Adipocyte (in vitro differentiated cells): Measurements from ENCODE around the gene POLR3A.

ENCODE experiments used
- DNase-seq: peaks from one replicate; pipeline ENCODE4 v3.0.0-alpha.2; 2015; ENCODE audit warnings: low read depth
- H3K27me3 ChIP-seq: replicated peaks from 2 replicates; pipeline ENCODE4 v1.7.0; 2013; ENCODE audit warnings: mild to moderate bottlenecking, low read length, moderate library complexity; ENCODE audit not compliant: control insufficient read depth, insufficient read depth
- H3K36me3 ChIP-seq: 2 replicates; pipeline ENCODE4 v1.7.0; 2013; ENCODE audit warnings: low read length, mild to moderate bottlenecking, moderate library complexity; ENCODE audit not compliant: control insufficient read depth, insufficient read depth, severe bottlenecking
- H3K4me1 ChIP-seq: 2 replicates; pipeline ENCODE4 v1.7.0; 2013; ENCODE audit warnings: mild to moderate bottlenecking, low read length, moderate library complexity; ENCODE audit not compliant: control insufficient read depth, insufficient read depth
- H3K4me3 ChIP-seq: 2 replicates; pipeline ENCODE4 v1.7.0; 2013; ENCODE audit warnings: mild to moderate bottlenecking, low read length, moderate library complexity
- H3K9ac ChIP-seq: 2 replicates; pipeline ENCODE4 v1.7.0; 2013; ENCODE audit warnings: mild to moderate bottlenecking, low read length, moderate library complexity
- H3K9me3 ChIP-seq: 2 replicates; pipeline ENCODE4 v1.7.0; 2013; ENCODE audit warnings: mild to moderate bottlenecking, low read length, moderate library complexity; ENCODE audit not compliant: control insufficient read depth

Gene POLR3A

GRCh38 chr10:78045856-78046255 lies 16.5 kb upstream of the POLR3A start:
- Histone ChIP-seq H3K4me3 (no peak overlapping the region), H3K27me3 (no peaks in the 10 kb centered on the region), H3K9me3 (no peaks in the 10 kb centered on the region), H3K4me1 (peaks cover 20% of the 10 kb centered on the region), H3K36me3 (peaks cover 20% of the 10 kb centered on the region), H3K9ac (no peak overlapping the region)
- no peak for DNase-seq

- no peak for DNase-seq
- peaks cover 27% of the 10 kb centered on the region for H3K36me3 ChIP-seq
- H3K4me3 ChIP-seq = no peak overlapping the region
- H3K9me3 ChIP-seq = no peaks in the 10 kb centered on the region
- peaks cover 20% of the 10 kb centered on the region for H3K4me1 ChIP-seq
- H3K27me3 ChIP-seq = no peaks in the 10 kb centered on the region
- H3K9ac ChIP-seq = no peak overlapping the region
These were observed 15.9 kb upstream of the POLR3A start for GRCh38 chr10:78045237-78045636.

DNA sequence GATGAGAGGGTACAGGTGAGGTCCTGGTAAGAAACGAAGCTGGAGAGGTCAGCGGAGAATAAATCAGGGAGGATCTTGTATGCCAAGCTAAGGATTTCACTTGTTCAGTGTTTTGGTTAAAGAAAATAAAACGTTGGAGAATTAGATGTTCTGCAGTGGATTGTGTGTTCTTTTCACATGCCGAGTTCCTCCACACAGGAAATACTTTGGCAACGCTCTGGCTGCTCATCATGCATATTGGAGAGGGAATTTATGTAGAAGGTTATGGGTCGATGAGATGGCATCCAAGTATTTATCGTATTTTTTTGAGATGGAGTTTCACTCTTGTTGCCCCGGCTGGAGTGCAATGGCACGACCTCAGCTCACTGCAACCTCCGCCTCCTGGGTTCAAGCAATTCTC lies 15.4 kb upstream of the POLR3A start:
- Histone ChIP-seq H3K36me3 (peaks cover 32% of the 10 kb centered on the region), H3K9me3 (no peaks in the 10 kb centered on the region), H3K27me3 (no peaks in the 10 kb centered on the region), H3K4me3 (no peak overlapping the region), H3K9ac (no peak overlapping the region), H3K4me1 (peaks cover 24% of the 10 kb centered on the region)
- peak; percentile 52 for DNase-seq

GRCh38 chr10:78044179-78044578 lies 14.9 kb upstream of the POLR3A start:
- Histone ChIP-seq H3K36me3 (peaks cover 37% of the 10 kb centered on the region), H3K4me3 (no peak overlapping the region), H3K9ac (no peak overlapping the region)

GRCh38 chr10:78042752-78043104 lies 13.4 kb upstream of the POLR3A start:
- Histone ChIP-seq H3K4me1 (peaks cover 31% of the 10 kb centered on the region), H3K4me3 (no peak overlapping the region), H3K27me3 (no peaks in the 10 kb centered on the region), H3K9ac (no peak overlapping the region), H3K36me3 (peaks cover 52% of the 10 kb centered on the region), H3K9me3 (no peaks in the 10 kb centered on the region)
- DNase-seq = no peak

More at GRCh38 chr10:78044179-78044578, 14.9 kb upstream of the POLR3A start:
- Histone ChIP-seq H3K9me3 (no peaks in the 10 kb centered on the region), H3K27me3 (no peaks in the 10 kb centered on the region), H3K4me1 (peaks cover 26% of the 10 kb centered on the region)
- no peak for DNase-seq

GRCh38 chr10:78042058-78042751 lies 12.9 kb upstream of the POLR3A start:
- no peak overlapping the region for H3K4me3 ChIP-seq
- H3K36me3 ChIP-seq = peaks cover 57% of the 10 kb centered on the region
- H3K9ac ChIP-seq = no peak overlapping the region
- no peaks in the 10 kb centered on the region for H3K27me3 ChIP-seq
- no peak for DNase-seq
- H3K9me3 ChIP-seq = no peaks in the 10 kb centered on the region
- peaks cover 32% of the 10 kb centered on the region for H3K4me1 ChIP-seq

DNA sequence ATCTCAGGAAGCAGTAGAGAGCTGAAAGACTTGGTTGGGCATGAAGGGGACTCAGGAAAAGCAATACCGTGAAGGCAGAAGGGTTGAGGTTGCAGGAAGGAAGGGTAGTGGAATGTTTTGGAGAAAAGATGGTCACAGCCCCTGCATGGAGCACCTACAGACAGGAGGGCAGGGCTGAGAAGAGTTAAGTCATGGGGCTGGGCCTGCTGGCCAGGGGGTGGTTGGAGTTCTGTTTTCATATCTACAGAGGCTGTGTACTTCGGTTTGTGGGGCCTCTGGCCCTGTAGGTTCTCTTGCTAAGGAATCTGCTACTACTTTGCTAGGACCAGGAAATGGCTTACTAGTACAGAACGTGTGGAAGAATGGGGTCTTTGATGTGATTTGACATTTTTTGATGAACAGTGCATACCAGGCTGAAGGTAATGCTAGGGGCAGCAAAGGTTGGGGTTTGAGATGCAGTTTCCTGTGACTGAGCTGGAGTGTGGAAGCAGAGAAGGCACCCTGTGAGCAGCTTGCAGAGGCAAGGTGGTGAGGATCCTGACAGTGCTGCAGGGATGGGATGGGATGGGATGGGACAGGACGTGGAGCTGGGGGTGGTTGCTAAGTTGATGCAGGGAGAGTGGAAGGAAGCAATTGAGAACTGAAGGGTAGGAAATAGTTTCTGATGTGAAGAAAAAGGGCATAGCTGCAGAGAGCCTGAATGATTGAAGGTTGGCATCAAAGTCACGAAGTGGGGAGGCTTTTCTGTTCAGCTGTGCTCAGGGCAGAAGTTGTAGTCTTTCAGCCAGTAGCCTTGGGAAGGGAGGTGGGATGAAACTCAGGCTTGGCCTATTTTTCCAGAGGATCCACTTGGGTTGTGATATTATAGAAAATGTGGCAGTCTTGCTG lies 12.1 kb upstream of the POLR3A start:
- Histone ChIP-seq H3K4me3 (no peak overlapping the region), H3K4me1 (peaks cover 40% of the 10 kb centered on the region), H3K9ac (peak overlapping the region; percentile 2), H3K36me3 (peaks cover 65% of the 10 kb centered on the region), H3K9me3 (no peaks in the 10 kb centered on the region), H3K27me3 (no peaks in the 10 kb centered on the region)
- no peak for DNase-seq

DNA sequence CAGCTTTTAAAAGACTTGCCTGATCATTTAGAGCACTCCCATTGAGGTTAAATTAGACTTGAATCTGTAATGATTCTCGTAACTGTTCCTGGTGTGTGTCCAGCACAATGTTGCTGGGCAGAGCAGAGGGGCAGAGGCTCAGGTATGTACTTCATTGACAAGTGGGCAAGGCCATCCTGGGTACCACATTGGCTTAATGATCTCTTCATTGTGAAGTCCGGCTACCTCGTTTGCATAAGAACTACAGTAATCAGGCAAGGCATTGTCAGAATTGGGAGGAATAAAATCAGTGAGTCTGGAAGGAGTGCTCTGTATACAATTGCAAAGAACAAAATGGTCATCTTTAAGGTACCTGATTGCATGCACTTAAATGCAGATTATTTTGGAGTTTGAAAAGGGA lies 10.4 kb upstream of the POLR3A start:
- no peak overlapping the region for H3K4me3 ChIP-seq
- H3K9me3 ChIP-seq = no peaks in the 10 kb centered on the region
- no peak for DNase-seq
- no peak overlapping the region for H3K9ac ChIP-seq
- peaks cover 80% of the 10 kb centered on the region for H3K36me3 ChIP-seq
- no peaks in the 10 kb centered on the region for H3K27me3 ChIP-seq
- H3K4me1 ChIP-seq = peaks cover 55% of the 10 kb centered on the region

DNA sequence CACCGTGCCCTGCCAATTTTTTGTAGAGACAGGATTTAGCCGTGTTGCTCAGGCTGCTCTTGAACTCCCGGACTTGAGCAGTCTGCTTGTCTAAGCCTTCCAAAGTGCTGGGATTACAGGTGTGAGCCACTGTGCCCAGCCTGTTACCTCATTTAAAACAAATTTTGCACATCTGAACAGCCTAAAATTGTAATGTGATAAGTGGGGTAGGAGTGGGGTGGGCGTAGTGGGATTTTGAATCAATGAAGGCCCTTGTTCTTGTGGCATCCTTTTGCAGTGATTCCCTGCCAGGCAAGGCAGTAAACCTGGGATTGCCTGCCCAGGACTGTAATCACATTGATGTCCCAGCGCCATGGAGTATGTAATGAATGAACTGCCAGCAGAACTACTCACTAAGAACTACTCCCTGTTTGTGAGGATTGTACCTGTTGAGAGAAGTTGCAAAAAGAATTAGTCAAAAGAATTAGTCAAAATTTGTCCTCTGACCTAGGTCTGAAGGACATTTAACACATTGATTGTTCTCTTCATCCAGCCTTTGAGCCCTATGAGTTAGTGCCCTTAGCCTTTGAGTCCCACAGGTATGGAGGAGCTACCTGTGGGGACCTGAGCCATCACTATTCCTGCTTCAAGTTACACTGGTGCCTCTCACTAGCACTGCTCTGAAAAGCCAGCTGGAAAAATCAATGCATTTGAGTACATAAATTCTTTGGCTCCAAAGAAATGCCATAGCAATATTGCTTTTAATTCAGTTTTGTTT lies 9.7 kb upstream of the POLR3A start:
- peaks cover 80% of the 10 kb centered on the region for H3K36me3 ChIP-seq
- H3K9ac ChIP-seq = no peak overlapping the region
- DNase-seq = no peak
- no peaks in the 10 kb centered on the region for H3K9me3 ChIP-seq
- H3K4me1 ChIP-seq = peaks cover 50% of the 10 kb centered on the region
- no peak overlapping the region for H3K4me3 ChIP-seq
- H3K27me3 ChIP-seq = no peaks in the 10 kb centered on the region

- Histone ChIP-seq H3K9me3 (no peaks in the 10 kb centered on the region), H3K4me1 (peaks cover 43% of the 10 kb centered on the region), H3K36me3 (peaks cover 80% of the 10 kb centered on the region), H3K9ac (no peak overlapping the region), H3K27me3 (no peaks in the 10 kb centered on the region), H3K4me3 (no peak overlapping the region)
- DNase-seq = peak; percentile 15
These were observed 8.8 kb upstream of the POLR3A start for GRCh38 chr10:78038105-78038504.

DNA sequence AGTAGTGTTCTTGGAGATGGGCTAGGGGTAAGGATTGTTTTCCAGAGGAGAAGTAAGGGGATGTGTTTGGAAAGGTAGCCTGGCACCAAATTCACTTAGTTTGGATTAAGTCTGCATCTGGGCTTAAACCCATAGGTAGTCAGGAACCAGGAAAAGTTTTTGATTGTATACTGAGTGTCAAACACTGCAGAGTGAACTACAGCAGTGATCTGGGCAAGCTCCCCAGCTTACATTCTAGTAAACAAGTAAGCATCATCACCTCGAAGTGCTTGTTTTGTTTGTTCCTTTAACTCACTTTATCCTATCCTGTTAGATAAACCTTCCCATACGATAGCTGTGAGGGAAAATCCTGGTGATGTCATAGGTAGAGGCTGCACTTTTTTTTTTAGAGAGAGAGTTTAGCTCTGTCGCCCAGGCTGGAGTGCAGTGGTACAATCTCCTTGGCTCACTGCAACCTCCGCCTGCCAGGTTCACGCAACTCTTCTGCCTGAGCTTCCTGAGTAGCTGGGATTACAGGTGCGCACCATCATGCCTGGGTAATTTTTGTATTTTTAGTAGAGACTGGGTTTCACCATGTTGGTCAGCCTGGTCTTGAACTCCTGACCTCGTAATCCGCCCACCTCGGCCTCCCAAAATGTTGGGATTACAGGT lies 6.7 kb upstream of the POLR3A start:
- peak overlapping the region; percentile 56 for H3K9ac ChIP-seq
- DNase-seq = no peak
- no peaks in the 10 kb centered on the region for H3K9me3 ChIP-seq
- H3K27me3 ChIP-seq = no peaks in the 10 kb centered on the region
- peak overlapping the region; percentile 87 for H3K4me3 ChIP-seq
- peaks cover 61% of the 10 kb centered on the region for H3K36me3 ChIP-seq
- peaks cover 43% of the 10 kb centered on the region for H3K4me1 ChIP-seq
